Transverse colon (tissue), 4 donors: ENCODE measurements around the gene PSMC2.

Source experiments
- CTCF ChIP-seq, 5 experiments: fragments of 200-600 bp in 3 of 5; fragments of 450-650 bp in 2 of 5; sonication (generic) in 3 of 5; IDR thresholded peaks; 1 replicate in 2 of 5; 2 replicates in 3 of 5; pipeline ENCODE4 v1.5.1; 2016 to 2017; ENCODE audit warnings: antibody characterized with exemption in 5 of 5, inconsistent platforms in 3 of 5, mild to moderate bottlenecking in 2 of 5, moderate library complexity in 1 of 5
- EP300 ChIP-seq: sonication (generic); formaldehyde crosslinking; IDR thresholded peaks from one replicate; pipeline ENCODE4 v1.6.1; 2017; ENCODE audit warnings: antibody characterized with exemption, low read depth
- POLR2AphosphoS5 ChIP-seq, 3 donors: sonication (generic); formaldehyde crosslinking; IDR thresholded peaks; one replicate each; pipeline ENCODE4 v1.6.1; 2016; ENCODE audit warnings: antibody characterized with exemption in 3 of 3

- TF ChIP-seq CTCF (IDR thresholded peaks at IDR 0.05) (no peak), EP300 (no peak), POLR2AphosphoS5 (IDR thresholded peaks at IDR 0.05) (no peak)
Measured at GRCh38 chr7:103412151-103412550, 64.7 kb downstream of the PSMC2 start.
